ENCODE results near the gene RPL15.

The RPL15 gene

GRCh38 chr3:23931597-23931996 is 14.7 kb downstream of the RPL15 start:
- no peak for DNase-seq (ENCODE audit: low spot score)

GRCh38 chr3:23932571-23932970 is 15.6 kb downstream of the RPL15 start:
- DNase-seq (ENCODE audit: low spot score), result no peak

- no peak for DNase-seq (ENCODE audit: low spot score)
Observed at GRCh38 chr3:23934253-23934652, 17.3 kb downstream of the RPL15 start.

- no peak for DNase-seq (ENCODE audit: low spot score)
Observed at GRCh38 chr3:23937296-23937695, 20.4 kb downstream of the RPL15 start.

- DNase-seq (ENCODE audit: low spot score), result no peak
Observed at GRCh38 chr3:23938688-23939087, 21.8 kb downstream of the RPL15 start.

GRCh38 chr3:23940775-23941174 is 23.8 kb downstream of the RPL15 start:
- no peak for DNase-seq (ENCODE audit: low spot score)

GRCh38 chr3:23941440-23941839 is 24.5 kb downstream of the RPL15 start:
- no peak for DNase-seq (ENCODE audit: low spot score)

GRCh38 chr3:23942546-23942945 is 25.6 kb downstream of the RPL15 start:
- no peak for DNase-seq (ENCODE audit: low spot score)

- DNase-seq (ENCODE audit: low spot score), result peak; percentile 37
Observed at GRCh38 chr3:23944007-23944783, 27.3 kb downstream of the RPL15 start.

GRCh38 chr3:23944861-23945662 is 28.1 kb downstream of the RPL15 start, which contains the start of gene NR1D2:
NR1D2 (plus strand) TSS chr3:23945286; CDS start chr3:23945579, 293 bp downstream.
- peak; percentile 88 for DNase-seq (ENCODE audit: low spot score)

GRCh38 chr3:23945663-23945912 is 28.7 kb downstream of the RPL15 start:
- DNase-seq (ENCODE audit: low spot score), result no peak

- DNase-seq (ENCODE audit: low spot score), result peak; percentile 97
Observed at GRCh38 chr3:23945913-23946687, 29.2 kb downstream of the RPL15 start.

GRCh38 chr3:23948761-23949160 is 31.8 kb downstream of the RPL15 start:
- no peak for DNase-seq (ENCODE audit: low spot score)

- DNase-seq (ENCODE audit: low spot score), result peak; percentile 25
Observed at GRCh38 chr3:23949784-23950183, 32.9 kb downstream of the RPL15 start.

GRCh38 chr3:23950293-23950692 is 33.4 kb downstream of the RPL15 start:
- no peak for DNase-seq (ENCODE audit: low spot score)

GRCh38 chr3:23952646-23953045 is 35.7 kb downstream of the RPL15 start:
- no peak for DNase-seq (ENCODE audit: low spot score)

GRCh38 chr3:23953523-23953922 is 36.6 kb downstream of the RPL15 start:
- DNase-seq (ENCODE audit: low spot score), result no peak

- no peak for DNase-seq (ENCODE audit: low spot score)
Observed at GRCh38 chr3:23954144-23954543, 37.2 kb downstream of the RPL15 start.

- DNase-seq (ENCODE audit: low spot score), result no peak
Observed at GRCh38 chr3:23956701-23957100, 39.8 kb downstream of the RPL15 start.

- no peak for DNase-seq (ENCODE audit: low spot score)
Observed at GRCh38 chr3:23959135-23959900, 42.4 kb downstream of the RPL15 start.

- no peak for DNase-seq (ENCODE audit: low spot score)
Observed at GRCh38 chr3:23960649-23961048, 43.7 kb downstream of the RPL15 start.

- DNase-seq (ENCODE audit: low spot score), result no peak
Observed at GRCh38 chr3:23961066-23961465, 44.1 kb downstream of the RPL15 start.

Data from globus pallidus (tissue), 1 donor.